Measurements from ENCODE around the gene CCDC9B.

The CCDC9B gene

DNA sequence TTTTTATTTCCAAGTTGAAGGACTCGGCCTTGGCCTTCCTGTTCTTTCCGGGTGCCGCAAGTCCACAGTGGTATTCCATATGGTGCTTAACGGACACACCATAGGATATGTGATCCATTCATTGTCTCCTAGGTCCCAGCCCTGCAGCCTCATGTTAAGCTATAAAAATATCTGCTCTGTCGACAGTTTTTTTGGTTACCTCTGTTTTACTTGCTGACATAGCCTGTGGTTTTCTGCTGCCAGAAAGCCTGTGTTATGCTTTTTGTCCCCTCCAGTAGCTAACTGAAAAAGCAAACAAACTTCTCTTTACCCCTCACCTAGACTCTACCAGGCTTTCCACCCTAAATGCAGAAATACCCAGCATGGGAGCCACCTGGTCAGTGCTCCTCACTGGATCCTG is 12.0 kb downstream of the CCDC9B start:
- TF ChIP-seq, protein P1, sequence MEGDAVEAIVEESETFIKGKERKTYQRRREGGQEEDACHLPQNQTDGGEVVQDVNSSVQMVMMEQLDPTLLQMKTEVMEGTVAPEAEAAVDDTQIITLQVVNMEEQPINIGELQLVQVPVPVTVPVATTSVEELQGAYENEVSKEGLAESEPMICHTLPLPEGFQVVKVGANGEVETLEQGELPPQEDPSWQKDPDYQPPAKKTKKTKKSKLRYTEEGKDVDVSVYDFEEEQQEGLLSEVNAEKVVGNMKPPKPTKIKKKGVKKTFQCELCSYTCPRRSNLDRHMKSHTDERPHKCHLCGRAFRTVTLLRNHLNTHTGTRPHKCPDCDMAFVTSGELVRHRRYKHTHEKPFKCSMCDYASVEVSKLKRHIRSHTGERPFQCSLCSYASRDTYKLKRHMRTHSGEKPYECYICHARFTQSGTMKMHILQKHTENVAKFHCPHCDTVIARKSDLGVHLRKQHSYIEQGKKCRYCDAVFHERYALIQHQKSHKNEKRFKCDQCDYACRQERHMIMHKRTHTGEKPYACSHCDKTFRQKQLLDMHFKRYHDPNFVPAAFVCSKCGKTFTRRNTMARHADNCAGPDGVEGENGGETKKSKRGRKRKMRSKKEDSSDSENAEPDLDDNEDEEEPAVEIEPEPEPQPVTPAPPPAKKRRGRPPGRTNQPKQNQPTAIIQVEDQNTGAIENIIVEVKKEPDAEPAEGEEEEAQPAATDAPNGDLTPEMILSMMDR (IDR thresholded peaks at IDR 0.05; ENCODE audit: control insufficient read depth, extremely low read depth, insufficient read depth) = no peak
- H3K4me3 ChIP-seq (ENCODE audit: low read depth, low read length) = no peak overlapping the region
- DNase-seq (ENCODE audit: low read depth) = no peak

DNA sequence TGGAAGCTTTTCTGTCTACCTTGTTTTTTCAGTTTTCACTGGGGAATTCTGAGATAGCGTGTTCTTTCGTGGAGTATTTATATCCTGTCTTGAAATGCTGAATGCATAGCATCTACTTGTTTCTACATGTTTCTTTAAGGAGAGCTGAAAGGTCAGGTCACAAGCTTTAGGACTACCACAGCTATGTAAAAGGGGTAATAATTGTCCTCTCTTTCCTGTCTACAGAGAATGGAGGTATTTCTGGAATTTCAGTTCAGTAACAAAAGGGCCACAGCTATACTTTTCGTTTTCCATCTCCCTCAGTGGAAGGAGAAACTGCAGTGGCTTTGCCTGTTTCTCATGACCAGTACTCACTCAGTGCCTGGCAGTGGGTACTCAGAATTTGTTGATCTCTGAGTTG is 12.6 kb downstream of the CCDC9B start:
- H3K4me3 ChIP-seq (ENCODE audit: low read depth, low read length) = no peak overlapping the region
- no peak for DNase-seq (ENCODE audit: low read depth)
- TF ChIP-seq, protein P1 (IDR thresholded peaks at IDR 0.05; ENCODE audit: control insufficient read depth, extremely low read depth, insufficient read depth) = no peak

DNA sequence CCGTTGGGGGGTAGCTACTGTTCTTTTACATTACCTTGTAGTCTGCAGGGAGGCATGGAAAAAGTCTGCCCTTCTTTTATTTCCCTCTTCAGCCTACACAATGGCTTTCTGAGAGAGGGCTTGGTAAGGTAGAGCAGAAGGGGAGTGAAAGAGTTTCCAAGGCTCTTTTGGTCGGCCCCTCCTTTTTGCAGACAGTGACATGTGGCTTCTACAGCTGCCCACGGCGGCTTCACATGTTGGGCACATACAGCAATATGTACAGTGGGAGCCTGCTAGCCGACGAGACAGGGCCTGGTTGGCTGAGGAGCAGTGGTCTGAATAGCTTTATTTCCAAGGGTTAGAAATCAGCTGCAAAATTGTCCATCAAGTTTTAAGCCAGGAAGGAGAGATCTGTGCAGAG is 13.3 kb downstream of the CCDC9B start:
- no peak for DNase-seq (ENCODE audit: low read depth)
- H3K4me3 ChIP-seq (ENCODE audit: low read depth, low read length) = no peak overlapping the region
- TF ChIP-seq, protein P1 (IDR thresholded peaks at IDR 0.05; ENCODE audit: control insufficient read depth, extremely low read depth, insufficient read depth) = no peak

DNA sequence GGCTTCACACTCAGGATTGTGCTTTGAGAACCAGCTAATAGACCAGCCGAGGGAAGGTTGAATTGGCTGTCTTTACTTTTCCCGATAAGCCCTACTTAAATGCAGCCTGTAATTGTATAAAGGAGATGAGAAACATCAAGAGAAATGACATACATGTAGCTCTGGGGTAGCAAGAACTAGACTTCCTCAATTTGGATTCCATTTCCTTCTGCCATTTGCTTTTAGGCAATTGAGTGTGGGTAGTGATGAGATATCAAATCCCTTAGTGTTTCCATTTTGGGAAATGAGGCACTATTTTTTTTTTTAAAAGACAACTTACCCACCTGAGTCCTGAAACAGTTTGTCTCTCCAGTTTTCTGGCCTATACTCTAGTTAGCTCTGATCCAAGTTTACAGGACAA is 15.0 kb downstream of the CCDC9B start:
- H3K4me3 ChIP-seq (ENCODE audit: low read depth, low read length) = no peak overlapping the region
- no peak for DNase-seq (ENCODE audit: low read depth)
- TF ChIP-seq, protein P1 (IDR thresholded peaks at IDR 0.05; ENCODE audit: control insufficient read depth, extremely low read depth, insufficient read depth) = no peak

DNA sequence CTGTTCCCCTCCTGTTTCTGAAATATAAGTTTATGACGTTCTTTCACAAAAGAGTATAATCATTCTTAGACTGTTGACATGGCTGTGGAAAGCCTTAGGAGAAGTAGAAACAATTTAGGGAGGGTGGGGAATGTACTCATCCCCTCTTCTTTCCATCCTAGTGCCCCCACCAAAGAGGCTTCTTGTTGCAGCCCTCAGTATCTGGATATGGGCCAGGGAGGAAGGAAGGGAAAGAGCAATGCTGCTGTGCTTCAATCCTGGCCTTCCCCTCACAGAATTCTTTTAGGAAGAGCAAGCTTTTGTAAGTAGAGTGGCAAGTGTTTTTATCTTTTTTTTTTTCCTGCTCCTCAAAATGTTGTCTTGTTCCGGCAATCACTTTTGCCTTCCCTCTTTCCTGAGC is 15.6 kb downstream of the CCDC9B start:
- H3K4me3 ChIP-seq (ENCODE audit: low read depth, low read length) = peak overlapping the region; percentile 57
- DNase-seq (ENCODE audit: low read depth) = no peak
- TF ChIP-seq, protein P1 (IDR thresholded peaks at IDR 0.05; ENCODE audit: control insufficient read depth, extremely low read depth, insufficient read depth) = no peak

DNA sequence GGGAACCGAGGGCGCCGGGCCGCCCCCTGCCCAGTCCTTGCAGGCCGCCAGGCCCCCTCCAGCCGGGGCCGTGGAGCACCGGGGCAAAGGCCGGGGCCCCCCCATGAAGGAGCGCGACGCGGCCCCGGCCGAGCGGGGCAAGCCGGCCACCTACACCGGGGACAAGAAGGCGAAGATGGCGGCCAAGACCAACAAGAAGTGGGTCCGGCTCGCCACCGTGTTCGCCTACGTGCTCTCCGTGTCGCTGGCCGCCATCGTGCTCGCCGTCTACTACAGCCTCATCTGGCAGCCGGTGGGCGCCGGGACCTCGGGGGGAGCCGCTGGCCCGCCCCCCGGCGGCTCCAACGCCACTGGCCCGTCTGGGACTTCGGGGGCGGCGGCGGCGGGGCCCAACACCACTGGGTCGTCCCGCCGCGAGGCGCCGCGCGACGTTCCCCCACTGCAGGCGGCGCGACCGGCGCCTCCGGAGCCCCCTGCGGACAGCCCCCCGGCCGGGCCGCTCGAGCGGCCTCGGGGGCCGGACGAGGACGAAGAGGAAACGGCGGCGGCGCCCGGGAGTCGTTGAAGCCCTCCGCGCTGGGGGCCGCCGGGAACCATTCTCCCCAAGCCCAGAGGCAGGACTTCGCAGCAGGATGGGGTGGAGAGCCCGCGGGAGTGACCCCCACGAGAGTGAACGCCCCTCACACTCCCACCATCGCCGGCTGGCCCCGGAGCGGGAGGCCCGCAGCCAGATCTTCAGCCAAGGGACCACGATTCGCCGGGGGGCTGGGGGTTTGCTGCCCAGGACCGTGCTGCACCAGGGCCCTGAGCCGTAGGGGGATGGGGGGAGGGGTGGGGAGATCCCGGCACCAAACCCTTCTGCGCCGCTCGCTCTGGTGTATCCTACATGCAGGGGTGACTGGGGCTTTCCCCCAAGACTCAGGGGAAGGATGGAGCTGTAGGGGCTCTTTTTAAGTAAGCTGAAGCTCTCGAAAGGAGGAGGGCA is 16.5 kb downstream of the CCDC9B start:
- H3K4me3 ChIP-seq (ENCODE audit: low read depth, low read length) = peak overlapping the region; percentile 57
- TF ChIP-seq, protein P1 (IDR thresholded peaks at IDR 0.05; ENCODE audit: control insufficient read depth, extremely low read depth, insufficient read depth) = no peak
- no peak for DNase-seq (ENCODE audit: low read depth)
